ENCODE data around the gene KLK13. TPM values are rescaled to one million over a fixed set of nuclear protein-coding genes. Genes with fewer than 3 reads are reported as not detected.

The KLK13 gene
- total and polyA plus RNA-seq, 2 of the 13 experiments (the other 11 are each of a cell fraction or from before 2014, with no cell fraction given): 0.09 TPM; not detected in 1

DNA sequence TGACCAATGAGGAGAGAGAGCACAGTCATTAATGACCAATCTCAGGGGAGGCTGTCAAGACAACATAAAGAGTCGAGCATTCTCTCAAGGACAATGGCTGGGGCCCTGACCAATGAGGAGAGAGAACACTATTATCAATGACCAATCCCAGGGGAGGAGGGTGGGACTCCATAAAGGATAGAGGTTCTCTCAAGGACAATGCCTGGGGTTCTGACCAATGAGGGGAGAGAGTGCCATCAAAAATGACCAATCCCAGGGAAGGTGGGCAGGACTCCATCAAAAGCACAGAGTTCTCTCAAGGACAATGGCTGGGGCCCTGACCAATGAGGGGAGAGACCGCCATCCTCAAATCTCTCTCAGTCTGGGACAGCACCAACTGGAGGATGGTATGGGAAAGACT is 35.2 kb downstream of the KLK13 start:
- intact Hi-C loops (cut with micrococcal nuclease; ENCODE audit: unreplicated experiment): no loop called here
- TF ChIP-seq ZBTB7A (CRISPR knock-in tag; IDR thresholded peaks at IDR 0.05) (no peak), NFIC (IDR thresholded peaks at IDR 0.05; ENCODE audit: low read length) (no peak), GATAD2A (CRISPR knock-in tag; IDR thresholded peaks at IDR 0.05) (no peak), ZBTB38 (CRISPR knock-in tag; IDR thresholded peaks at IDR 0.05) (no peak), TIGD3 (CRISPR knock-in tag; IDR thresholded peaks at IDR 0.05; ENCODE audit: borderline replicate concordance) (no peak), ZGPAT (CRISPR knock-in tag; IDR thresholded peaks at IDR 0.05) (no peak), ZEB1 (IDR thresholded peaks at IDR 0.05; ENCODE audit: insufficient replicate concordance, low read depth) (no peak), ZNF296 (CRISPR knock-in tag; conservative IDR thresholded peaks at IDR 0.05) (no peak), BORCS8-MEF2B (CRISPR knock-in tag; IDR thresholded peaks at IDR 0.05) (no peak), ZNF761 (CRISPR knock-in tag; conservative IDR thresholded peaks at IDR 0.05) (no peak), E2F5 (CRISPR knock-in tag; conservative IDR thresholded peaks at IDR 0.05) (no peak), ASH2L (IDR thresholded peaks at IDR 0.05; ENCODE audit: insufficient read length, low read depth, low read length) (no peak), SRSF1 (optimal IDR thresholded peaks at IDR 0.05; ENCODE audit: low read depth, low read length) (no peak), CERS6 (CRISPR knock-in tag; IDR thresholded peaks at IDR 0.05) (no peak), PLRG1 (conservative IDR thresholded peaks at IDR 0.05) (no peak), ARNT2 (CRISPR knock-in tag; IDR thresholded peaks at IDR 0.05; ENCODE audit: low read depth) (no peak)
- TF ChIP-seq, protein P1, sequence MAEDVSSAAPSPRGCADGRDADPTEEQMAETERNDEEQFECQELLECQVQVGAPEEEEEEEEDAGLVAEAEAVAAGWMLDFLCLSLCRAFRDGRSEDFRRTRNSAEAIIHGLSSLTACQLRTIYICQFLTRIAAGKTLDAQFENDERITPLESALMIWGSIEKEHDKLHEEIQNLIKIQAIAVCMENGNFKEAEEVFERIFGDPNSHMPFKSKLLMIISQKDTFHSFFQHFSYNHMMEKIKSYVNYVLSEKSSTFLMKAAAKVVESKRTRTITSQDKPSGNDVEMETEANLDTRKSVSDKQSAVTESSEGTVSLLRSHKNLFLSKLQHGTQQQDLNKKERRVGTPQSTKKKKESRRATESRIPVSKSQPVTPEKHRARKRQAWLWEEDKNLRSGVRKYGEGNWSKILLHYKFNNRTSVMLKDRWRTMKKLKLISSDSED (CRISPR knock-in tag; IDR thresholded peaks at IDR 0.05): no peak
- TF ChIP-seq, protein P2, sequence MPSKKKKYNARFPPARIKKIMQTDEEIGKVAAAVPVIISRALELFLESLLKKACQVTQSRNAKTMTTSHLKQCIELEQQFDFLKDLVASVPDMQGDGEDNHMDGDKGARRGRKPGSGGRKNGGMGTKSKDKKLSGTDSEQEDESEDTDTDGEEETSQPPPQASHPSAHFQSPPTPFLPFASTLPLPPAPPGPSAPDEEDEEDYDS (CRISPR knock-in tag; IDR thresholded peaks at IDR 0.05): no peak
- no peak for DNase-seq (ENCODE audit: low spot score)
- no peak overlapping the region for H3K4me3 ChIP-seq (replicated peaks in 1 of 3; ENCODE audit: insufficient read depth in 1 of 3, low read depth in 2 of 3, low read length in 3 of 3)
- no peak for ATAC-seq
- H3K79me2 ChIP-seq (ENCODE audit: insufficient read depth, low read length): no peaks in the 10 kb centered on the region
- H3K9ac ChIP-seq (ENCODE audit: insufficient read depth, low read depth, low read length): no peak overlapping the region
- H3K27ac ChIP-seq (ENCODE audit: extremely low read length, insufficient read depth, low read length): no peak overlapping the region
- no peak overlapping the region for H3K4me2 ChIP-seq (ENCODE audit: low read depth, low read length)
- no peaks in the 10 kb centered on the region for H3K4me1 ChIP-seq (ENCODE audit: insufficient read depth, low read length)
- no peaks in the 10 kb centered on the region for H3K36me3 ChIP-seq (replicated peaks in 1 of 2; ENCODE audit: control insufficient read depth in 1 of 2, insufficient read depth in 2 of 2, low read length in 2 of 2)
- no TSS peak for BruUV-seq (replicated peaks)
- 44% methylated on average over 2 of the region's 2 CpGs for WGBS (ENCODE audit: low lambda C conversion rate)
- CTCF ChIA-PET (ENCODE audit: low intra/inter-chr PET ratio, low total read pairs): no interaction called here
- no peaks in the 10 kb centered on the region for H4K20me1 ChIP-seq (ENCODE audit: insufficient read depth, low read length)
- H3K9me3 ChIP-seq (ENCODE audit: low read length): no peaks in the 10 kb centered on the region
- POLR2A ChIA-PET: no interaction called here
- in situ Hi-C loops (cut with HindIII; ENCODE audit: extremely low pct_ligation_motif_present, low pct_unique_long_range_greater_than_20kb): no loop called here
- H3K27me3 ChIP-seq (ENCODE audit: control insufficient read depth in 1 of 2, insufficient read depth in 2 of 2, low read length in 2 of 2): peaks cover 11 to 43% of the 10 kb centered on the region in 2 experiments; a peak in 4 of 5 replicates
- H2AFZ ChIP-seq (ENCODE audit: low read length): no peak overlapping the region
- no peak for FAIRE-seq
